Stimulated activated CD4-positive, alpha-beta T cell treated with anti-CD3 and anti-CD28 coated beads, Interleukin-2, amount 100 ng/mL, for 4 hours (primary cell): ENCODE data around the gene LINC01488.

Experiments
- DNase-seq: peaks from one replicate; pipeline ENCODE4 v3.0.0-alpha.2; 2020; ENCODE audit warnings: low read depth

Gene LINC01488

GRCh38 chr11:69530278-69531070 is 49.0 kb downstream of the LINC01488 start:
- DNase-seq, result no peak

- no peak for DNase-seq
These were observed 49.7 kb downstream of the LINC01488 start for GRCh38 chr11:69531071-69531716.

- DNase-seq, result no peak
These were observed 50.2 kb downstream of the LINC01488 start for GRCh38 chr11:69531717-69532088.

GRCh38 chr11:69533296-69534165 is 52.1 kb downstream of the LINC01488 start:
- DNase-seq, result no peak

- no peak for DNase-seq
These were observed 52.7 kb downstream of the LINC01488 start for GRCh38 chr11:69534166-69534530.

GRCh38 chr11:69535908-69536307 is 54.4 kb downstream of the LINC01488 start:
- DNase-seq, result no peak

GRCh38 chr11:69536406-69536805 is 54.9 kb downstream of the LINC01488 start:
- DNase-seq, result no peak

- DNase-seq, result no peak
These were observed 55.7 kb downstream of the LINC01488 start for GRCh38 chr11:69537126-69537525.

- DNase-seq, result no peak
These were observed 56.6 kb downstream of the LINC01488 start for GRCh38 chr11:69537855-69538640.

GRCh38 chr11:69538854-69539253 is 57.4 kb downstream of the LINC01488 start:
- DNase-seq, result no peak

- DNase-seq, result no peak
These were observed 58.1 kb downstream of the LINC01488 start for GRCh38 chr11:69539416-69540117.

GRCh38 chr11:69540118-69541000 is 58.9 kb downstream of the LINC01488 start:
- DNase-seq, result no peak

GRCh38 chr11:69541001-69541285 is 59.5 kb downstream of the LINC01488 start:
- DNase-seq, result no peak

GRCh38 chr11:69541501-69542313 is 60.2 kb downstream of the LINC01488 start:
- DNase-seq, result no peak

GRCh38 chr11:69542314-69543168 is 61.1 kb downstream of the LINC01488 start:
- DNase-seq, result no peak
